ES-I3 (cell line): ENCODE data around the gene PRSS48.
"Not testable (repeated sequence)": the region's sequence is repeated elsewhere in the genome, so short reads cannot be mapped to it uniquely, and the experiment has no call there.

ENCODE experiments used
- H3K36me3 ChIP-seq: 2 replicates; pipeline ENCODE4 v1.6.1; 2013; ENCODE audit warnings: mild to moderate bottlenecking, low read length, control low read depth, moderate library complexity; ENCODE audit not compliant: insufficient read depth
- H3K4me1 ChIP-seq: 2 replicates; pipeline ENCODE4 v1.6.1; 2013; ENCODE audit warnings: mild to moderate bottlenecking, control low read depth, low read length; ENCODE audit not compliant: insufficient read depth
- H3K9ac ChIP-seq: 2 replicates; pipeline ENCODE4 v1.6.1; 2013; ENCODE audit warnings: low read depth, mild to moderate bottlenecking, low read length, moderate library complexity
- H3K9me3 ChIP-seq: 2 replicates; pipeline ENCODE4 v1.6.1; 2013; ENCODE audit warnings: mild to moderate bottlenecking, low read length, moderate library complexity; ENCODE audit not compliant: control insufficient read depth, insufficient read depth

PRSS48 gene

DNA sequence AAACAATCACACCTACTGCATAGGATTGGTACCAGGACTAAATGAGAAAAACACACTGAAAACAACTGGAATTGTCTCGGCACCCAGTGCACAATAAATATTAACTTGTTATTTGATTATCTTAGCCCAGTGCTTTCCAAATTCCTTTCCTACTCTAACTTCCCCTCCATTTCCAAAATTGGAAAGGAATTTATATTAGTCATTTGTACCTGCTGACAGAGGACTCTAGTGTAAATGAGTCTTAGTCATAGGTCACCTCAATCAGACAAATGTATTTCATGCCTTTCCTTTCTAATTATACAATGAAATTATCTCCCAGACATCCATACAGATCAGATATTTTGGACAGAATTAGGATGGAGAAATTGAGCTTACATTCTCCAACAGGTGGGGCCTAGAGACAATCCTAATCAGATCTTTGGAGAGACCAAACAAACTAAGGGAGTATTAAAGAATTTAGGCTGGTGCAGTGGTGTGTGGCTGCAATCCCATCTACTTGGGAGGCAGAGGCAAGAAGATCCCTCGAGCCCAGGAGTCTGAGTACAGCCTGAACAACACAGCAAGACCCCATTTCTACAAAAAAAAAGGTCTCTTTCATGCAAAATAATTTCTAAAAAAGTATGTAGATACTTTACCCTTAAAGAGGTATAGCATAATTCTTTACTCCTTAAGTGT is 38.4 kb downstream of the PRSS48 start:
- Histone ChIP-seq H3K9ac (no peak overlapping the region), H3K9me3 (no peaks in the 10 kb centered on the region), H3K4me1 (peaks cover 29% of the 10 kb centered on the region), H3K36me3 (no peaks in the 10 kb centered on the region)

- Histone ChIP-seq H3K4me1 (peaks cover 36% of the 10 kb centered on the region), H3K9ac (no peak overlapping the region), H3K36me3 (no peaks in the 10 kb centered on the region), H3K9me3 (no peaks in the 10 kb centered on the region)
Observed at GRCh38 chr4:151316645-151317044, 39.7 kb downstream of the PRSS48 start.

GRCh38 chr4:151318307-151319006 is 41.5 kb downstream of the PRSS48 start:
- H3K9ac ChIP-seq: no peak overlapping the region
- peaks cover 52% of the 10 kb centered on the region for H3K4me1 ChIP-seq
- no peaks in the 10 kb centered on the region for H3K36me3 ChIP-seq
- H3K9me3 ChIP-seq: no peaks in the 10 kb centered on the region

- H3K9ac ChIP-seq: no peak overlapping the region
- peaks cover 46% of the 10 kb centered on the region for H3K4me1 ChIP-seq
- H3K36me3 ChIP-seq: no peaks in the 10 kb centered on the region
- no peaks in the 10 kb centered on the region for H3K9me3 ChIP-seq
Observed at GRCh38 chr4:151319490-151319889, 42.5 kb downstream of the PRSS48 start.

GRCh38 chr4:151321586-151321985 is 44.6 kb downstream of the PRSS48 start:
- Histone ChIP-seq H3K9me3 (no peaks in the 10 kb centered on the region), H3K4me1 (peaks cover 36% of the 10 kb centered on the region), H3K36me3 (no peaks in the 10 kb centered on the region), H3K9ac (no peak overlapping the region)

GRCh38 chr4:151322161-151322560 is 45.2 kb downstream of the PRSS48 start:
- H3K4me1 ChIP-seq: peaks cover 30% of the 10 kb centered on the region
- not testable (repeated sequence) for H3K36me3 ChIP-seq, H3K9me3 ChIP-seq, H3K9ac ChIP-seq

- H3K4me1 ChIP-seq: peaks cover 26% of the 10 kb centered on the region
- H3K9ac ChIP-seq: no peak overlapping the region; the same call in 1 of the 2 replicates
- no peaks in the 10 kb centered on the region for H3K9me3 ChIP-seq
- no peaks in the 10 kb centered on the region for H3K36me3 ChIP-seq
Observed at GRCh38 chr4:151322570-151322969, 45.6 kb downstream of the PRSS48 start.

- Histone ChIP-seq H3K9me3 (no peaks in the 10 kb centered on the region), H3K36me3 (no peaks in the 10 kb centered on the region), H3K4me1 (peaks cover 26% of the 10 kb centered on the region), H3K9ac (peak overlapping the region; percentile 62)
Observed at GRCh38 chr4:151323667-151324066, 46.7 kb downstream of the PRSS48 start.

DNA sequence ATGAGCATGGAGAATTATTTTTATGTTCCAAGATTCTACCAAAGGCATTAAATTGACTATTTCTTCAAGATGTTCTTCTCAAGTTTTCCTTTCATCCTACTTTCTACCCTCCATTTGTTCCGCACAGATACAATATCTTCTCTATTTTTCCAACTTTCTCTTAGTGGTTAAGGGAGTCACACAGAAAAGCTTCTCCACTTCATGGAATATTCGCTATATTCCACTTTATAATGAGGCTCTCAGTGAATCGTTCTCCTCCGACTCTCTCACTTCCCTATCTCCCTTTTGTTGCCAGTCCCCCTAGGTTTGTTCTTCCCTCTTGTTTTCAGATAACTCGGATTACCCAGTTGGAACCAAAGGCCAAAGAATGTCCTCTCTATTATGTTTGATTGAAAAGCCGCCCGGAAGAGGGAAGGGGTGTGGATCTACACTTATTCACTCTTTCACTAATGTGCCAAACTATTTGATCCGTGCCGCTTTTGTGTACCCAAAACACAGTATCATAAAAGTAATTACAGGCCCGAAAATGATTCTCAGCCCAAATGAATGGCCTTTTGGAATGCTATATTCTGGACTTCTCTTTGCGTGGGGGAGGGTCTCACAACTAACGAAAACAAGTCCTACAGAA is 47.3 kb downstream of the PRSS48 start:
- peaks cover 26% of the 10 kb centered on the region for H3K4me1 ChIP-seq
- H3K9ac ChIP-seq: peak overlapping the region; percentile 62
- H3K36me3 ChIP-seq: no peaks in the 10 kb centered on the region
- no peaks in the 10 kb centered on the region for H3K9me3 ChIP-seq

DNA sequence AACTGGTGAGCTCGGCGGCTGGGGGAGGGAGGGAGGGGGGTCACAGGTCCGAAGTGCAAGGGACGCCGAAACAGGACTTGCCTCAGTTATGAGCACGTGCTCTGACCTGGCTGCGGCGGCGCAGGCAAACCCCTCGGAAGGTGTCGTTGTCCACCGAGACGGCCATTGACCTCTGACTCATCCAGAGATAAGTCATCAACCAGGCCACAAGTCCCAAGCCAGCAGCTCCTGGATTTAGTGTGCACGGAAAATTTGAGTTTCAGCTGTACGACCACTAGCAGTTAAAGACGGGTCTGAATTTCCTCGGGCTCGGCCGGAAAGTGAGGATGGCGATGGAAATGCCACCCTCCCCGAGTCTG is 47.8 kb downstream of the PRSS48 start:
- Histone ChIP-seq H3K9ac (peak overlapping the region; percentile 62), H3K9me3 (no peaks in the 10 kb centered on the region), H3K4me1 (peaks cover 26% of the 10 kb centered on the region), H3K36me3 (no peaks in the 10 kb centered on the region)

GRCh38 chr4:151325111-151325948 is 48.4 kb downstream of the PRSS48 start, which contains the start of gene SH3D19:
Gene SH3D19 (minus strand): TSS chr4:151325605. CDS start chr4:151325352, 253 bp downstream.
- Histone ChIP-seq H3K36me3 (no peaks in the 10 kb centered on the region), H3K4me1 (peaks cover 26% of the 10 kb centered on the region), H3K9me3 (no peaks in the 10 kb centered on the region), H3K9ac (peak within 1 kb of the TSS; percentile 62)

- H3K9ac ChIP-seq: peak overlapping the region; percentile 62
- H3K4me1 ChIP-seq: peaks cover 26% of the 10 kb centered on the region
- no peaks in the 10 kb centered on the region for H3K9me3 ChIP-seq
- no peaks in the 10 kb centered on the region for H3K36me3 ChIP-seq
Observed at GRCh38 chr4:151325949-151326246, 48.9 kb downstream of the PRSS48 start.

DNA sequence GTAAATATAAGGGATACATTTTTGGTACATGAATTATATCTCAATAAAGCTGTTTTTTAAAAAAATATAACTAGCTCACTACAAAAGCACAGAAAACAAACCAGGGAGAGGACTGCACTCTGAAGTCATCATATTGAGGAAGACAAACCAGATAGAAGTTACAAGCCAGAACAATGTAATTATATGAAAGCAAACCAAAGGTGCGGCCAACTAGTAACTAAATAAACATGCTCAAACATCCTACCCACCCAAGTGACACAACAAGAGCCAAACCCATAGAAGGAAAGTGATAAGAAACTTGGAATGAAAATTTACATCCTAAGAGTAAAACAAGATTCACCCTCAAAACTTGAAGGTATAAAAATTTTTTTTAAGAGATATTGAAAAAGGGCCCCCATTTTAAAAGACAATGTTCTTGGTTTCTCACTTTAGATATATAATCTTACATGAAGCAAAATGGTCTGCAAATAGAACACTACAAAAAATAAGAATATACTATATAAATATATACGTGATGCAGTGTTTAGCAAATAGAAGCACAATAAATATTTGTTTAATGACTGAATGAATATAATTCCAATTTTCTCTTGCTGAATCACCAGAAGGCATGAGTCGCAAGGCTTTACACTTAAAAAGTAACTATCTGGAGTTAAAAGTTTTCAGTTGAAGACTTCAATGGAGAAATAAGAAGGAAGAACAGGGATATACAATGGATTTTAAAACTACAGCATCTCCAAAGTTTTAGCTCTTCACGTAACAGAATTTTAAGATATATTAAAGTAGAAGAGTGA is 52.5 kb downstream of the PRSS48 start:
- no peaks in the 10 kb centered on the region; the same call in 1 of the 2 replicates for H3K4me1 ChIP-seq
- no peaks in the 10 kb centered on the region for H3K9me3 ChIP-seq
- H3K9ac ChIP-seq: no peak overlapping the region
- no peaks in the 10 kb centered on the region for H3K36me3 ChIP-seq
